AG08395 (cell line): ENCODE results near the gene ANKRD49.

ENCODE experiments used
- DNase-seq: peaks from one replicate; pipeline ENCODE4 v3.0.0; 2012; ENCODE audit warnings: mixed read lengths, low spot score

Gene ANKRD49

GRCh38 chr11:94507485-94507884 lies 13.7 kb downstream of the ANKRD49 start:
- DNase-seq, result no peak

DNA sequence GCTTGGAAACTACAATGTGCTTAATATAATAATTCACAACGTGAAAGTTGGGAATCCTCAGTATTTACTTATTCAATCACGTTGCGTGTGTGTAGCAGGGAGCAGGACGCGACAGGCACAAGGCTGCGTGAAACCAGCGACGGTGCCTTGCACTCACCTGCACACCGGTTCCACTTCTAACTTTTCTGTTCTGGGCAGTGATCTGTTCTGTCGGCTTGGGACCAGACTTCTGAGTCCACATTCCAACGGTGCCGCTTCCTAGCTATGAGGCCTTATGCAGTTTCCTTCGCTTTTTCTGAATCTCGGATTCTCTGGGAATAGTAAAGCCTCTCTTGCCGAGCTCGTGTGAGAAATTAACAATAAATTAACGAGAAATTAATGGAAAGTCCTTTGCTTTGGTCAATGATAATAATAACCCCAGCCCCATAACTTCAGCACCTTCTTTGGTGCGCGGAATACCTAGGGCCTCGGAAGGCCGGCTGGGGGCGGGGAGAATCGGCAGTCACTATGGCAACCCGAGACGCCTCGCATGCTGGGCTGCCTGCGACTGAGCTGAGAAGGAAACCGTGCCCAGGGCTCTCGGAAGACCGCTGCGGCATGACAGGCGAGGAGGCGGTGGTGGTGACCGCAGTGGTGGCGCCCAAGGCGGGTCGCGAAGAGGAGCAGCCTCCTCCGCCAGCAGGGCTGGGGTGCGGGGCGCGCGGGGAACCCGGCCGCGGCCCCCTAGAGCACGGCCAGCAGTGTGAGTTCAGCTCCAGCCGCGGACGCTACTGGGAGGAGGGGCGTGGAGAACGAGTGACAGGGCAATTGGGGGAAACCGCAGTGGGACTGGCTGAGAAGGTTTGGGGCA lies 18.4 kb downstream of the ANKRD49 start, which contains the start of gene C11orf97:
TSS of gene C11orf97 (plus strand) at position 530 of the 850 bp plus-strand sequence. CDS start at position 598, 68 bp downstream.
- peak; percentile 68 for DNase-seq

GRCh38 chr11:94513091-94513490 lies 19.3 kb downstream of the ANKRD49 start:
- DNase-seq, result no peak

GRCh38 chr11:94515398-94515797 lies 21.6 kb downstream of the ANKRD49 start:
- no peak for DNase-seq

GRCh38 chr11:94516725-94517124 lies 22.9 kb downstream of the ANKRD49 start:
- no peak for DNase-seq

DNA sequence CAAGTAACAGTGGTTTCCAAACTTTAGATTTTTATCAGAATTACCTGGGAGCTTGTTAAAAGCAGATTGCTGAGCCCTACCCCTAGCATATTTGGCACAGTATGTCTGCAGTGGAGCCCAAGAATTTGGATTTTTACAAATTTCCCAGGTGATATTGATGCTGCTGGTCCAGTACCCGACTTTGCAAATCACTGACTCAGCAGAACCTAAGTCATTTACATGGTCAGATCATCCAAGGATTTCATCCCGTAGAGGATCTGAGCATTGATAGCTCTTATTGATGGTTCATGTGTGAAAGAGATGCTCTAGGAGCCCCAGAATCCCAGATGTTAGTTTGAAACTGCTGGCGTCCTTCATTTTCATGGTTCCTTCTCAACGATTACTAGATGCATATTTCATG lies 24.5 kb downstream of the ANKRD49 start:
- DNase-seq, result no peak

DNA sequence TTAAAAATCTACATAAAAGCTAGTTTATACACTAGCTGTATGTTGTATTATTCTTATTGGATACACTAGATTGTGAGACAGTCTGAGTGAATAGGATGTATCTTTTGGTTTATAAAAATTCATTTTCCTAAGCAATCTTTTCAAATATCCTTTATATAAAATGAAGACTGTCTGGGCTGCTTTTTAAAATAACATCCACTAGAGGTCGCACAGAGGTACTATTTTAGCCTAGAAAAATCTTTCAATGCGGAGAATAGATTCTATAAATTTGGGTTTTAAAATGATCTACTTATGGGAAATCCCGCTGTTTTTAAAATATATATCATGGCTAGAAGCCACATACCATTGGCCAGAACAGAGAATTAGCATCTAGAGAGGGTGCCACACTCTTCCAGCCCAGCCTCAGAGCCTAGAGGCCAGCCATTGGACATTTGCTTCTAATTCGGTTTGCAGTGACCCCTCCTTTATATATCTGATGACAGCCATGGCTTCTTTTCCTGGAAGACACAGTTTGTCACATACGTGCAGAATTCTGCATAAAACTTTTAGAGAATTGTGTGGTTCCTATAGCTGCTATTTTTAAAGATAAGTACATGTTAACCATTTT lies 25.8 kb downstream of the ANKRD49 start:
- DNase-seq, result peak; percentile 37

GRCh38 chr11:94521684-94522083 lies 27.9 kb downstream of the ANKRD49 start:
- no peak for DNase-seq

DNA sequence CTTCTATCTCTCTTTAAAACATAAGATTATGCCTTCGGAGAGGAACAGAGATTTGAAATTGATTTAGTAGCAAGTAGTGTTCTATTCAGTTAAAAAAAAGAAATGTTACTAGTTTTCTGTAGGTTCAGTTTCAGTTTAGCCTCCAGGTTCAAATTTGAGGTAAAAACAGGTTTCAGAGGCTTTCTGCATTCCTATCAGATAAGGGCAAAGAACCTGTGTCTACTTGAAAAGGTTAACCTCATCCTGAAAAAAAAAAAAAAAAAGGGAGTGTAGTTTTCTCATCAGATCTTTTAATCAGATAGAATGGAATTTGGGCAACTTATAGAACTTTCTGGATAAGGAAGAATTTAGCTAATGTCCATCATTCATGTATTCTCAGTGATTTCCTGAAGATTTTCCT lies 30.6 kb downstream of the ANKRD49 start:
- DNase-seq, result no peak

GRCh38 chr11:94525546-94526324 lies 32.0 kb downstream of the ANKRD49 start:
- DNase-seq, result peak; percentile 53

GRCh38 chr11:94526645-94527438 lies 33.1 kb downstream of the ANKRD49 start:
- no peak for DNase-seq

DNA sequence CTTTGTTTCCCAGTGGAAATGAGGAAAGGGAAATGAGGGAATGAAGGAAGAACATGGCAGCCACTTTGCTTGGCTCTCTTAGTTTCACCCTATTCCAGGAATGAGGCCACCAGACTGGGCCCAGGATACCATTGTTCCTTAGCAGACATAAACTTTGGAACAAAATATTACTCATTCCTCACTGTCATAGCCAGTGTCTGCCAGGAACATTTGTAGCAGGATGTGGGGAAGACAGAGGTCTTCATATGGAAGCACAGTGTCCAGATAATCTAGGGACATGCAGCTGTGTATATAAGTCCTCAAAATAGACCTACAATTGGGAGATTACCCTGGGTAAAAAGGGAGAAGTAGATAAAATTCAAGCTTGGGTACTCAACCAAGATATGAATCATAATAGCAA lies 34.8 kb downstream of the ANKRD49 start:
- no peak for DNase-seq

GRCh38 chr11:94532211-94532610 lies 38.4 kb downstream of the ANKRD49 start:
- DNase-seq, result no peak

DNA sequence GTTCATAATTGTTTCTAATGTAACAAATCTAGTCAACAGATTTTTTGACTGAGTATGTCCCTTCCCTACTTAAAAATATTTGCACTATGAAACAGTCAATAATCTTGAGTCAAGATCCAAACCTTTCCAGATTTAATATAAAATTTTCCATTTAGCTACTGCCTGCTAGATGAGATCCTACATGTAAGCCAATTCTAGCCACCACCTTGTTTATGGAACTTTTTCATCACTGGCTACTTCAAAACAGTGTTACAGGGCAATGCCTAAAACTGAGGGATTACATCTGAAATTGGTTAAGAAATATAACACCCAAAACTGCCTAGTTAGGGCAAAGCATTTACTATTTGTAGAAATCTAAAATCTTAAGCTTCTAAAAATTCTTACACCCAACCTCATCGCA lies 39.4 kb downstream of the ANKRD49 start:
- no peak for DNase-seq

- DNase-seq, result no peak
Measured at GRCh38 chr11:94533696-94534630, 40.2 kb downstream of the ANKRD49 start.

DNA sequence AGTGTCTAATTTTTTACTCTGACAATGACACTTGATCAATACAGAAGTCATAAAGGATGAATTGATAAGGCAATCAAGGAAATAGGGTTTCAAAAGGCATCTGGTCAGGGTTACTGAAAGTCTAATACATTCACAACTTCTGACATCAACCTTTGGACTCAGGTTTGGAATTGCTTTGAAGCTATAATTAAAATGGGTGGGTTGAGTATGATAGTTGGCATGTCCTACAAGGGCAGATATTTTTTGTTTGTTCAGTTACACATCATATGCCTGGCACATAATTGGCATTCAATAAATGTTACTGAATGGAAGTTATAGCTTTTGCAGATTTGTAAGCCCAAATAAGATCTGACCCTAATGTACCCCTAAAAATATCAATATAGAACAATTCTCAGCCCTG lies 42.6 kb downstream of the ANKRD49 start:
- DNase-seq, result no peak

GRCh38 chr11:94537031-94537600 lies 43.3 kb downstream of the ANKRD49 start:
- DNase-seq, result peak; percentile 27

- DNase-seq, result no peak
Measured at GRCh38 chr11:94539420-94539819, 45.6 kb downstream of the ANKRD49 start.

- DNase-seq, result peak; percentile 79
Measured at GRCh38 chr11:94543695-94544645, 50.2 kb downstream of the ANKRD49 start, which contains the start of gene FUT4. Gene FUT4 (plus strand): TSS chr11:94543921. CDS start chr11:94544134, 213 bp downstream.
